HL-60 (cell line): ENCODE results near the gene AKAP7.

Experiments used
- DNase-seq, 2 experiments: peaks; one replicate each; pipeline ENCODE4 v3.0.0-alpha.2; 2010 to 2020; ENCODE audit warnings: low read depth in 1 of 2, low spot score in 1 of 2
- H3K27ac ChIP-seq: fragments of 250-450 bp; sonication (Bioruptor Pico); replicated peaks from 2 replicates; pipeline ENCODE4 v1.5.1; 2020; ENCODE audit warnings: mild to moderate bottlenecking, moderate library complexity
- H3K27me3 ChIP-seq: fragments of 250-450 bp; sonication (Bioruptor Pico); 2 replicates; pipeline ENCODE4 v1.5.1; 2021; ENCODE audit warnings: mild to moderate bottlenecking, moderate library complexity; ENCODE audit not compliant: insufficient read depth, poor library complexity, severe bottlenecking
- H3K4me3 ChIP-seq: replicated peaks from 2 replicates; pipeline ENCODE4 v1.5.1; 2011; ENCODE audit warnings: mild to moderate bottlenecking, control low read depth, low read length; ENCODE audit not compliant: insufficient read depth
- CTCF ChIP-seq: IDR thresholded peaks from one replicate; pipeline ENCODE4 v1.5.1; 2011; ENCODE audit warnings: low read length, control low read depth, inconsistent platforms; ENCODE audit not compliant: insufficient read depth
- GABPA ChIP-seq: IDR thresholded peaks from 2 replicates; pipeline ENCODE4 v1.6.1; 2012; ENCODE audit warnings: low read depth
- POLR2AphosphoS5 ChIP-seq: IDR thresholded peaks from 2 replicates; pipeline ENCODE4 v1.6.1; 2012; ENCODE audit warnings: low read depth
- SPI1 ChIP-seq: IDR thresholded peaks from 2 replicates; pipeline ENCODE4 v1.6.1; 2012; ENCODE audit warnings: low read depth, mild to moderate bottlenecking, borderline replicate concordance
- TF ChIP-seq, protein P1 (sequence below): IDR thresholded peaks from 2 replicates; pipeline ENCODE4 v1.6.1; 2012; ENCODE audit warnings: low read depth; ENCODE audit not compliant: insufficient replicate concordance

Gene AKAP7

DNA sequence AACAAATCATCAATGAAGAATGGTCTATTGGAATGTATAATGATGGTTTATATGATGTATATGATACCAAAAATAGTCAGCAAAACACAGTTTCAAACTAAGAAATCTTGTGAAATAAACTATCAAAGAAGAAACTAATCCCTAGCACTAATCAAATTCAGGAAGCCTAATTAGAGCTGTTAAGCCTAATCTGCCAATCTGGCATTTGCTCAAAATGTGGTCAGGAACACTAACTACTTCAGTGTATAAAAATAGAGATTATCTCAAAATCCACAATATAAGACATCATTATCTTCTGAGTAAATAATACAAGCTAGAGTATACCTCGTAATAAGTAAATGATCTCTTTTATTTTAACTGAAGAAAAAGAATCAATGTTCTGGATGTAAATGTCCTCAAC lies 12.8 kb upstream of the AKAP7 start:
- Histone ChIP-seq H3K27ac (no peak overlapping the region), H3K4me3 (no peak overlapping the region), H3K27me3 (no peaks in the 10 kb centered on the region)
- no peak for DNase-seq
- no peak for TF ChIP-seq POLR2AphosphoS5
- TF ChIP-seq CTCF = no peak
- TF ChIP-seq, protein P1, sequence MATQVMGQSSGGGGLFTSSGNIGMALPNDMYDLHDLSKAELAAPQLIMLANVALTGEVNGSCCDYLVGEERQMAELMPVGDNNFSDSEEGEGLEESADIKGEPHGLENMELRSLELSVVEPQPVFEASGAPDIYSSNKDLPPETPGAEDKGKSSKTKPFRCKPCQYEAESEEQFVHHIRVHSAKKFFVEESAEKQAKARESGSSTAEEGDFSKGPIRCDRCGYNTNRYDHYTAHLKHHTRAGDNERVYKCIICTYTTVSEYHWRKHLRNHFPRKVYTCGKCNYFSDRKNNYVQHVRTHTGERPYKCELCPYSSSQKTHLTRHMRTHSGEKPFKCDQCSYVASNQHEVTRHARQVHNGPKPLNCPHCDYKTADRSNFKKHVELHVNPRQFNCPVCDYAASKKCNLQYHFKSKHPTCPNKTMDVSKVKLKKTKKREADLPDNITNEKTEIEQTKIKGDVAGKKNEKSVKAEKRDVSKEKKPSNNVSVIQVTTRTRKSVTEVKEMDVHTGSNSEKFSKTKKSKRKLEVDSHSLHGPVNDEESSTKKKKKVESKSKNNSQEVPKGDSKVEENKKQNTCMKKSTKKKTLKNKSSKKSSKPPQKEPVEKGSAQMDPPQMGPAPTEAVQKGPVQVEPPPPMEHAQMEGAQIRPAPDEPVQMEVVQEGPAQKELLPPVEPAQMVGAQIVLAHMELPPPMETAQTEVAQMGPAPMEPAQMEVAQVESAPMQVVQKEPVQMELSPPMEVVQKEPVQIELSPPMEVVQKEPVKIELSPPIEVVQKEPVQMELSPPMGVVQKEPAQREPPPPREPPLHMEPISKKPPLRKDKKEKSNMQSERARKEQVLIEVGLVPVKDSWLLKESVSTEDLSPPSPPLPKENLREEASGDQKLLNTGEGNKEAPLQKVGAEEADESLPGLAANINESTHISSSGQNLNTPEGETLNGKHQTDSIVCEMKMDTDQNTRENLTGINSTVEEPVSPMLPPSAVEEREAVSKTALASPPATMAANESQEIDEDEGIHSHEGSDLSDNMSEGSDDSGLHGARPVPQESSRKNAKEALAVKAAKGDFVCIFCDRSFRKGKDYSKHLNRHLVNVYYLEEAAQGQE = no peak
- no peak for TF ChIP-seq GABPA

DNA sequence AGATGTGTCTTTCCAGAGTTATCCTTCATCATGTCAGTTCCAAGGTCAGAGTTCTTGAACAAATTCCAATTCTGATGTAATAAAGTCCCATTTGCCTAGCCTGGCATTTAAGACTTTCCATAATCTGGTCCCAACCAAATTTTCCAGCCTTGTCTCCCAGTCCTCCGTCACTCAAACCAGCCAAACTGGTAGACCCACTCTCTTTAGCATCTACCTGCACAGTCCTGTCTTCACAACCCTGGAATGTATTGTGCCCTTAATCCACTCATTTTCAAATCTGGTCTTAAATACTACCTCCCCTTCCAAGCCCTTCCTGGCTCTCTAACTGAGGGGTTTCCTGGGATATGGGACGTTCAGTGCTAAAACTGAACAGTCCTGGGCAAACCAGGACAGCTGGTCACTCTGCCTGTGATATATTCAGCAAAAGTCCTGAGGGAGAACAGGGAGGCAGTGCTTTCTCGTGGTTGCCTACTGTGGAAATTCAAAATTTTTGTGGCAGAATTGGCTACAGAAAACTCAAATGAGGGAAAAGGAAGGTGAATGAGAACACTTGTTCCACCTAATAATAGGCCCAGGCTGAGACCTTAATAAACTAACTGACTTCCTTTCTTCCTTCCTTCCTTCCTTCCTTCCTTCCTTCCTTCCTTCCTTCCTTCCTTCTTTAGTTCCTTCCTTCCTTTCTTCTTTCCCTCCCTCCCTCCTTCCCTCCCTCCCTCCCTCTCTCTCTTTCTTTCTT lies 10.8 kb upstream of the AKAP7 start:
- no peak overlapping the region for H3K4me3 ChIP-seq

DNA sequence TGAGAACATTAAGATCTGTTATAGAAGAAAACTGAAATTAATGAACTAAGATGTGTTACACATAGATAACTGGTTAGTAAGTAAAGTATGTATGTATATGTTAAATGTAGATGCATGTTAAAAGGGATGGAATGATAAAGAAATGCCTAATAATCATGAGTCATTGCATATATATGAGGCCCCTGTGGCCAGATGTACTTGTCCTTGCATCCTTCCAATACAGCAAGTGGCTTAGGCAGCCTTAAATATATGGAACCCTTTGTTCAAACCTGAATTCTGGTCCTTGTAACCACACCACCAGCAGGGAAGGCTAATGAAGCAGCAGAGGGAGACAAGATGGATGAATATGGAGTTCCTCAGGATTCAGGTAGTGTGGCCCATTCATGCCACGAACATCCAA lies 9.8 kb upstream of the AKAP7 start:
- Histone ChIP-seq H3K4me3 (no peak overlapping the region), H3K27ac (no peak overlapping the region), H3K27me3 (no peaks in the 10 kb centered on the region)
- TF ChIP-seq GABPA (no peak), CTCF (no peak), SPI1 (no peak)
- no peak for DNase-seq

More for the DNA sequence above, 10.8 kb upstream of the AKAP7 start:
- DNase-seq = no peak
- Histone ChIP-seq H3K27ac (no peak overlapping the region), H3K27me3 (no peaks in the 10 kb centered on the region)
- TF ChIP-seq CTCF = no peak

- Histone ChIP-seq H3K4me3 (no peak overlapping the region; the same call in 1 of the 2 replicates), H3K27me3 (peaks cover 21% of the 10 kb centered on the region), H3K27ac (no peak overlapping the region)
- DNase-seq = no peak
- TF ChIP-seq CTCF (no peak), GABPA (no peak), SPI1 (no peak), POLR2AphosphoS5 (no peak)
- TF ChIP-seq, protein P1 = no peak
Observed at GRCh38 chr6:131129689-131130553, 5.3 kb upstream of the AKAP7 start.
